Measurements from ENCODE around the gene SLC15A4. TPM values are rescaled to one million over a fixed set of nuclear protein-coding genes. Genes with fewer than 3 reads are reported as not detected.

The SLC15A4 gene
- total and polyA plus RNA-seq, 2 donors (not counting 1 experiment from before 2014, with no cell fraction given), result 35.8 to 36.3 TPM

DNA sequence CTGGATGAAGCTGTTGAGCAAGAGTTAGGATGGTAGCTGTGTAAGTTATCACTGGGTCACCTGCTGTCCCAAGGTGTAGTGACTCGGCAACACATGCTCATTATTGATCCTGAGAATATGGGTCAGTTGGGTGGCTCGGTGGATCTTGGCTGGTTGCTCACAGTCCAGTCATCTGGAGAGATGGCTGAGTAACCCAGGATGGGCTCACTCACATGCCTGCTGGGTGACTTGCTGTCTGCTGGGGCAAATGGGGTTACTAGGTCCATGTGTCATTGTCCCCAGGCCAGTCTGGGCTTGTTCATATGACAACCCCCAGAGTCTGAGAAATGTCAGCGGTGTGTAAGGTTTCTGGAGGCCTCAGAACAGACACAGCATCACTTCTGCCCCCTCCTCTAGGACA lies 69.5 kb downstream of the SLC15A4 start:
- H3K36me3 ChIP-seq (ENCODE audit: control insufficient read depth, insufficient read depth, low read length), result no peaks in the 10 kb centered on the region
- H2AFZ ChIP-seq (ENCODE audit: low read length), result no peak overlapping the region
- H3K27ac ChIP-seq (ENCODE audit: insufficient read depth, low read length), result no peak overlapping the region
- no peaks in the 10 kb centered on the region for H3K79me2 ChIP-seq (ENCODE audit: control insufficient read depth, insufficient read depth, low read length)
- TF ChIP-seq, protein P1, sequence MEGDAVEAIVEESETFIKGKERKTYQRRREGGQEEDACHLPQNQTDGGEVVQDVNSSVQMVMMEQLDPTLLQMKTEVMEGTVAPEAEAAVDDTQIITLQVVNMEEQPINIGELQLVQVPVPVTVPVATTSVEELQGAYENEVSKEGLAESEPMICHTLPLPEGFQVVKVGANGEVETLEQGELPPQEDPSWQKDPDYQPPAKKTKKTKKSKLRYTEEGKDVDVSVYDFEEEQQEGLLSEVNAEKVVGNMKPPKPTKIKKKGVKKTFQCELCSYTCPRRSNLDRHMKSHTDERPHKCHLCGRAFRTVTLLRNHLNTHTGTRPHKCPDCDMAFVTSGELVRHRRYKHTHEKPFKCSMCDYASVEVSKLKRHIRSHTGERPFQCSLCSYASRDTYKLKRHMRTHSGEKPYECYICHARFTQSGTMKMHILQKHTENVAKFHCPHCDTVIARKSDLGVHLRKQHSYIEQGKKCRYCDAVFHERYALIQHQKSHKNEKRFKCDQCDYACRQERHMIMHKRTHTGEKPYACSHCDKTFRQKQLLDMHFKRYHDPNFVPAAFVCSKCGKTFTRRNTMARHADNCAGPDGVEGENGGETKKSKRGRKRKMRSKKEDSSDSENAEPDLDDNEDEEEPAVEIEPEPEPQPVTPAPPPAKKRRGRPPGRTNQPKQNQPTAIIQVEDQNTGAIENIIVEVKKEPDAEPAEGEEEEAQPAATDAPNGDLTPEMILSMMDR (conservative IDR thresholded peaks at IDR 0.05 in 1 of 2, IDR thresholded peaks at IDR 0.05 in 1 of 2; ENCODE audit: low read depth in 1 of 2, low read length in 2 of 2), result no peak
- TF ChIP-seq EZH2 (IDR thresholded peaks at IDR 0.05; ENCODE audit: low read length, missing control alignments), result no peak
- no peaks in the 10 kb centered on the region for H3K9me3 ChIP-seq (ENCODE audit: control insufficient read depth, insufficient read depth, low read depth, low read length)
- H3K4me3 ChIP-seq (replicated peaks in 1 of 4; ENCODE audit: control extremely low read depth in 1 of 4, insufficient read depth in 1 of 4, low read depth in 3 of 4, low read length in 4 of 4), result no peak overlapping the region
- no peak for DNase-seq (ENCODE audit: low read depth in 2 of 2)
- no peak overlapping the region for H3K4me2 ChIP-seq (ENCODE audit: extremely low read depth, insufficient read depth, low read length)
- no peaks in the 10 kb centered on the region for H3K4me1 ChIP-seq (ENCODE audit: control insufficient read depth, extremely low read depth, insufficient read depth, low read length)
- H4K20me1 ChIP-seq (ENCODE audit: control insufficient read depth, extremely low read depth, insufficient read depth, low read length), result no peaks in the 10 kb centered on the region
- no peak overlapping the region for H3K9ac ChIP-seq (ENCODE audit: insufficient read depth, low read length)
- no peaks in the 10 kb centered on the region for H3K27me3 ChIP-seq (ENCODE audit: control insufficient read depth, insufficient read depth, low read length)

DNA sequence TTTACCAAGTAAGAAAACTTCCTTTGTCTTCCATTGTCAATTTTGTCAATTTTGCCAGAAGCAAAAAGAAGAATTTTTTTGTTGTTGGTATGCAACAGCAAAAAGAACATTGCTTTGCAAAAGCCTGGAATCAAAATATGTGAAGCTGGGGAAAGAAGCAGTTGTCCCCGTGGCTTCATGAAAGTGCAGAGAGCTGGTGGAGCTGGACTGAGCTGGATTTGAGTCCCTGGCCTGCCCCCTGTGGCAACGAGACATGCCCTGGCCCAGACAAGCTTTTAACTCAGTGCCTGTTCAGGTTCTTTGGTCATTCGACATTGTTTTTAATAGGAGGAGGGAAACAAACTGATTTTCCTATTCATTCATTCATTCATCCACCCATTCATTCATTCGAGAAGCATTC lies 70.3 kb downstream of the SLC15A4 start:
- no peak for DNase-seq (ENCODE audit: low read depth in 2 of 2)

DNA sequence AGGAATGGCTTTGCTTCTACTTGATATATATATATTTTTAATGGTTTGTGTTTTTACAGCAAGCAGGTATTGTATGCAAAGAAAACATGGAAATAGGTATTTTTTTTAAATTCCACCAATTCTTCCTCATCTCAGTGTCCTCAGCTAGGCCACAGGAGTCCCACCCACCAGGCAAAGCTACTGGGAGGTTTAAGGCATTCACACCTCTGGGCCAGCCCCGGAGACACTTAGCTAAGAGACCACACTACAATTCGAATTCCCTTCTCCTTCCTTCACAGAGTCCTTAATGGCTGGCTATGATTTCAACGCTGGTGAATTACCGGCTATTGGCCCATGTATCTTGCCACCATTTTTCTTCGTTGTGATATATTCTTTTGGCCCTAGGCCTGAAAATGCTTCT lies 71.4 kb downstream of the SLC15A4 start:
- Histone ChIP-seq H3K27me3 (ENCODE audit: control insufficient read depth, insufficient read depth, low read length) (no peaks in the 10 kb centered on the region), H3K79me2 (ENCODE audit: control insufficient read depth, insufficient read depth, low read length) (no peaks in the 10 kb centered on the region), H3K36me3 (ENCODE audit: control insufficient read depth, insufficient read depth, low read length) (no peaks in the 10 kb centered on the region), H3K9ac (ENCODE audit: insufficient read depth, low read length) (no peak overlapping the region), H2AFZ (ENCODE audit: low read length) (no peak overlapping the region), H3K9me3 (ENCODE audit: control insufficient read depth, insufficient read depth, low read depth, low read length) (no peaks in the 10 kb centered on the region), H4K20me1 (ENCODE audit: control insufficient read depth, extremely low read depth, insufficient read depth, low read length) (no peaks in the 10 kb centered on the region), H3K27ac (ENCODE audit: insufficient read depth, low read length) (no peak overlapping the region), H3K4me1 (ENCODE audit: control insufficient read depth, extremely low read depth, insufficient read depth, low read length) (no peaks in the 10 kb centered on the region), H3K4me3 (replicated peaks in 1 of 4; ENCODE audit: control extremely low read depth in 1 of 4, insufficient read depth in 1 of 4, low read depth in 3 of 4, low read length in 4 of 4) (no peak overlapping the region), H3K4me2 (ENCODE audit: extremely low read depth, insufficient read depth, low read length) (no peak overlapping the region)
- TF ChIP-seq, protein P1 (conservative IDR thresholded peaks at IDR 0.05 in 1 of 2, IDR thresholded peaks at IDR 0.05 in 1 of 2; ENCODE audit: low read depth in 1 of 2, low read length in 2 of 2), result no peak
- TF ChIP-seq EZH2 (IDR thresholded peaks at IDR 0.05; ENCODE audit: low read length, missing control alignments), result no peak
- no peak for DNase-seq (ENCODE audit: low read depth in 2 of 2)

More for the DNA sequence above, 70.3 kb downstream of the SLC15A4 start:
- Histone ChIP-seq H3K9me3 (ENCODE audit: control insufficient read depth, insufficient read depth, low read depth, low read length) (no peaks in the 10 kb centered on the region), H3K4me1 (ENCODE audit: control insufficient read depth, extremely low read depth, insufficient read depth, low read length) (no peaks in the 10 kb centered on the region), H3K9ac (ENCODE audit: insufficient read depth, low read length) (no peak overlapping the region), H3K27ac (ENCODE audit: insufficient read depth, low read length) (no peak overlapping the region), H3K36me3 (ENCODE audit: control insufficient read depth, insufficient read depth, low read length) (no peaks in the 10 kb centered on the region), H3K4me2 (ENCODE audit: extremely low read depth, insufficient read depth, low read length) (no peak overlapping the region), H3K27me3 (ENCODE audit: control insufficient read depth, insufficient read depth, low read length) (no peaks in the 10 kb centered on the region), H4K20me1 (ENCODE audit: control insufficient read depth, extremely low read depth, insufficient read depth, low read length) (no peaks in the 10 kb centered on the region), H2AFZ (ENCODE audit: low read length) (no peak overlapping the region), H3K4me3 (replicated peaks in 1 of 4; ENCODE audit: control extremely low read depth in 1 of 4, insufficient read depth in 1 of 4, low read depth in 3 of 4, low read length in 4 of 4) (no peak overlapping the region), H3K79me2 (ENCODE audit: control insufficient read depth, insufficient read depth, low read length) (no peaks in the 10 kb centered on the region)
- TF ChIP-seq, protein P1 (conservative IDR thresholded peaks at IDR 0.05 in 1 of 2, IDR thresholded peaks at IDR 0.05 in 1 of 2; ENCODE audit: low read depth in 1 of 2, low read length in 2 of 2), result no peak
- no peak for TF ChIP-seq EZH2 (IDR thresholded peaks at IDR 0.05; ENCODE audit: low read length, missing control alignments)

All from fibroblast of lung (primary cell).